ENCODE measurements around the gene ARIH1. TPM values are rescaled to one million over a fixed set of nuclear protein-coding genes. Genes with fewer than 3 reads are reported as not detected.

Gene ARIH1
- total and polyA plus RNA-seq, 2 donors (not counting 1 experiment from before 2014, with no cell fraction given) = 27.9 to 199 TPM

DNA sequence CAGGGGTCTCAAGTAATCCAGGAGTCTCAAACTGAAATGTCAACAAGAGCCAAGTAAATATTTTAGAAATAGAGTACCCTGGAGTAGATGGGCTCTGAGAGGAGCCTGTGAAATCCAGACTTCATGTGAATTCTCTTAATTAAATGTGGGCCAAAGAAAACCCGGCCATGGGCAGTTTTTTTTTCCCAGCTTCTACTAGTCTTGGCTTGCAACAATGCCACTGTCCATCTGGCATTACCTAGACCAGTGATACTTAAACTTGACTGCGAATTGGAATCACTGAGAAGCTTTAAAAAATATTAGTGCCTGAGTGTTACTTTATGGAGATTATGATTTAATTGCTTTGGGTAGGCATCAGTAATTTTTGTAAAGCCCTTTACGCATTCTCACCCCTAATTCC is 114.0 kb downstream of the ARIH1 start:
- no peaks in the 10 kb centered on the region for H3K4me1 ChIP-seq (ENCODE audit: control insufficient read depth in 2 of 2, insufficient read depth in 2 of 2, low read length in 2 of 2)
- H3K79me2 ChIP-seq (ENCODE audit: control insufficient read depth, insufficient read depth, low read length) = no peaks in the 10 kb centered on the region
- no peak overlapping the region for H3K27ac Mint-ChIP-seq
- H3K4me1 Mint-ChIP-seq = no peaks in the 10 kb centered on the region
- no peak for DNase-seq
- H3K4me3 ChIP-seq (ENCODE audit: control extremely low read depth in 1 of 5, extremely low read depth in 1 of 5, insufficient read depth in 1 of 5, low read depth in 2 of 5, low read length in 4 of 5) = no peak overlapping the region
- TF ChIP-seq EZH2 (IDR thresholded peaks at IDR 0.05; ENCODE audit: borderline replicate concordance, insufficient read depth, low read depth, low read length, poor library complexity, severe bottlenecking) = no peak
- TF ChIP-seq, protein P1, sequence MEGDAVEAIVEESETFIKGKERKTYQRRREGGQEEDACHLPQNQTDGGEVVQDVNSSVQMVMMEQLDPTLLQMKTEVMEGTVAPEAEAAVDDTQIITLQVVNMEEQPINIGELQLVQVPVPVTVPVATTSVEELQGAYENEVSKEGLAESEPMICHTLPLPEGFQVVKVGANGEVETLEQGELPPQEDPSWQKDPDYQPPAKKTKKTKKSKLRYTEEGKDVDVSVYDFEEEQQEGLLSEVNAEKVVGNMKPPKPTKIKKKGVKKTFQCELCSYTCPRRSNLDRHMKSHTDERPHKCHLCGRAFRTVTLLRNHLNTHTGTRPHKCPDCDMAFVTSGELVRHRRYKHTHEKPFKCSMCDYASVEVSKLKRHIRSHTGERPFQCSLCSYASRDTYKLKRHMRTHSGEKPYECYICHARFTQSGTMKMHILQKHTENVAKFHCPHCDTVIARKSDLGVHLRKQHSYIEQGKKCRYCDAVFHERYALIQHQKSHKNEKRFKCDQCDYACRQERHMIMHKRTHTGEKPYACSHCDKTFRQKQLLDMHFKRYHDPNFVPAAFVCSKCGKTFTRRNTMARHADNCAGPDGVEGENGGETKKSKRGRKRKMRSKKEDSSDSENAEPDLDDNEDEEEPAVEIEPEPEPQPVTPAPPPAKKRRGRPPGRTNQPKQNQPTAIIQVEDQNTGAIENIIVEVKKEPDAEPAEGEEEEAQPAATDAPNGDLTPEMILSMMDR (IDR thresholded peaks at IDR 0.05) = no peak
- H4K20me1 ChIP-seq (ENCODE audit: control insufficient read depth, insufficient read depth, low read length, poor library complexity, severe bottlenecking) = no peaks in the 10 kb centered on the region
- H3K27me3 Mint-ChIP-seq = no peaks in the 10 kb centered on the region
- H2AFZ ChIP-seq (ENCODE audit: insufficient read depth, low read depth, low read length, poor library complexity, severe bottlenecking) = no peak overlapping the region
- WGBS (ENCODE audit: insufficient coverage) = 100% methylated on average over 2 of the region's 3 CpGs
- H3K4me2 ChIP-seq (replicated peaks; ENCODE audit: low read depth, low read length, poor library complexity, severe bottlenecking) = no peak overlapping the region
- peaks cover 0 to 13% of the 10 kb centered on the region in 2 experiments for H3K36me3 ChIP-seq (replicated peaks in 1 of 2; ENCODE audit: control extremely low read depth in 1 of 2, control insufficient read depth in 1 of 2, extremely low read depth in 1 of 2, insufficient read depth in 2 of 2, low read length in 1 of 2)
- no peak overlapping the region for H3K4me3 Mint-ChIP-seq
- no peaks in the 10 kb centered on the region for H3K9me3 ChIP-seq (ENCODE audit: control extremely low read depth in 1 of 3, control insufficient read depth in 2 of 3, insufficient read depth in 1 of 3, low read length in 2 of 3)
- no peaks in the 10 kb centered on the region for H3K9me3 Mint-ChIP-seq (ENCODE audit: insufficient read depth)
- intact Hi-C loops (cut with micrococcal nuclease) = no loop called here
- no peaks in the 10 kb centered on the region for H3K27me3 ChIP-seq (replicated peaks in 1 of 4; ENCODE audit: control extremely low read depth in 1 of 4, control insufficient read depth in 3 of 4, insufficient read depth in 4 of 4, low read length in 3 of 4)
- no peak for ATAC-seq (ENCODE audit: low read depth)
- ChIA-PET CTCF (no interaction called here), POLR2A (no interaction called here)
- H3K9ac ChIP-seq (ENCODE audit: low read length) = no peak overlapping the region
- no peak overlapping the region for H3K27ac ChIP-seq (ENCODE audit: low read length in 2 of 2)

DNA sequence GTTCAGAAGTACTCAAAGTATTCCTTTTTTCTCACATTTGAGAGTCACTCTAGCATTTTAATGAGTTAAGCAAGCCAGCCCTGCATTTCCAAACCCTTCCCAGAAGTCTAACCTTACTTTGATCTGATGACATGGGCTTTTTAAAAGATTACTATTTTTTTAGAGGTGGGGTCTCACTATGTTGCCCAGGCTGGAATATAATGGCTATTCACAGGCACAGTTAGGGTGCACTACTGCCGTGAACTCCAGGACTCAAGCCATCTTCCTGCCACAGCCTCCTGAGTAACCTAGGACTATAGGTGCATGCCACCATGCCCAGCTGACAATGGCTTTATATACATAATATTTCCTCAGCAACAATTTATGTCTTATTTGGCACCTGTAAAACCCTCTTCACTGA is 116.3 kb downstream of the ARIH1 start:
- no peak overlapping the region for H3K4me3 Mint-ChIP-seq
- no peak overlapping the region for H3K27ac ChIP-seq (ENCODE audit: low read length in 2 of 2)
- no peak for TF ChIP-seq EZH2 (IDR thresholded peaks at IDR 0.05; ENCODE audit: borderline replicate concordance, insufficient read depth, low read depth, low read length, poor library complexity, severe bottlenecking)
- TF ChIP-seq, protein P1 (IDR thresholded peaks at IDR 0.05) = no peak
- no peaks in the 10 kb centered on the region for H3K79me2 ChIP-seq (ENCODE audit: control insufficient read depth, insufficient read depth, low read length)
- H3K4me1 Mint-ChIP-seq = no peaks in the 10 kb centered on the region
- H3K9ac ChIP-seq (ENCODE audit: low read length) = no peak overlapping the region
- DNase-seq (no peak), ATAC-seq (ENCODE audit: low read depth) (no peak)
- CTCF ChIA-PET = interaction anchor here (1.3 to 1.5 kb wide), 2 partner anchors 10 to 278 kb away, joined by 4 to 6 read pairs; no protein-coding TSS in a partner anchor
- H4K20me1 ChIP-seq (ENCODE audit: control insufficient read depth, insufficient read depth, low read length, poor library complexity, severe bottlenecking) = no peaks in the 10 kb centered on the region
- no peak overlapping the region for H3K4me3 ChIP-seq (ENCODE audit: control extremely low read depth in 1 of 5, extremely low read depth in 1 of 5, insufficient read depth in 1 of 5, low read depth in 2 of 5, low read length in 4 of 5)
- H3K27me3 Mint-ChIP-seq = no peaks in the 10 kb centered on the region
- H3K27ac Mint-ChIP-seq = no peak overlapping the region
- no peak overlapping the region for H3K4me2 ChIP-seq (replicated peaks; ENCODE audit: low read depth, low read length, poor library complexity, severe bottlenecking)
- H3K27me3 ChIP-seq (replicated peaks in 1 of 4; ENCODE audit: control extremely low read depth in 1 of 4, control insufficient read depth in 3 of 4, insufficient read depth in 4 of 4, low read length in 3 of 4) = no peaks in the 10 kb centered on the region
- WGBS (ENCODE audit: insufficient coverage) = 100% methylated on average over 1 of the region's 1 CpG
- H3K9me3 ChIP-seq (ENCODE audit: control extremely low read depth in 1 of 3, control insufficient read depth in 2 of 3, insufficient read depth in 1 of 3, low read length in 2 of 3) = no peaks in the 10 kb centered on the region
- POLR2A ChIA-PET = no interaction called here
- H2AFZ ChIP-seq (ENCODE audit: insufficient read depth, low read depth, low read length, poor library complexity, severe bottlenecking) = no peak overlapping the region
- no peaks in the 10 kb centered on the region for H3K9me3 Mint-ChIP-seq (ENCODE audit: insufficient read depth)
- H3K4me1 ChIP-seq (ENCODE audit: control insufficient read depth in 2 of 2, insufficient read depth in 2 of 2, low read length in 2 of 2) = no peaks in the 10 kb centered on the region
- intact Hi-C loops (cut with micrococcal nuclease) = no loop called here
- H3K36me3 ChIP-seq (replicated peaks in 1 of 2; ENCODE audit: control extremely low read depth in 1 of 2, control insufficient read depth in 1 of 2, extremely low read depth in 1 of 2, insufficient read depth in 2 of 2, low read length in 1 of 2) = peaks cover 0 to under 1% of the 10 kb centered on the region in 2 experiments

Measured in B cell (primary cell).